ENCODE data around the gene STMN3. TPM values are rescaled to one million over a fixed set of nuclear protein-coding genes. Genes with fewer than 3 reads are reported as not detected.

The STMN3 gene
- total RNA-seq, 4 donors from 2014 or later, result 9.2 to 30.5 (median 20.9) TPM

- H3K27me3 ChIP-seq, result no peaks in the 10 kb centered on the region
- intact Hi-C loops (cut with DNase I; ENCODE audit: low total_unique reads), result no loop called here
- peaks cover 0 to 8% of the 10 kb centered on the region in 2 donors for H3K4me1 ChIP-seq
- no peaks in the 10 kb centered on the region for H3K36me3 ChIP-seq
- no peak for TF ChIP-seq CTCF (IDR thresholded peaks at IDR 0.05)
- TF ChIP-seq POLR2A (IDR thresholded peaks at IDR 0.05), result no peak
- peak; percentile 20 to 27 for DNase-seq
- H3K9me3 ChIP-seq, result no peaks in the 10 kb centered on the region
- no peak overlapping the region for H3K27ac ChIP-seq
- H3K4me3 ChIP-seq, result no peak overlapping the region
These were observed 44.2 kb upstream of the STMN3 start for GRCh38 chr20:63697357-63697867.

- no peaks in the 10 kb centered on the region for H3K27me3 ChIP-seq
- H3K4me3 ChIP-seq, result no peak within 1 kb of the TSS
- peaks cover 0 to 8% of the 10 kb centered on the region in 2 donors for H3K4me1 ChIP-seq
- TF ChIP-seq POLR2A (IDR thresholded peaks at IDR 0.05) (no peak), CTCF (IDR thresholded peaks at IDR 0.05) (no peak)
- H3K36me3 ChIP-seq, result no peaks in the 10 kb centered on the region
- H3K9me3 ChIP-seq, result no peaks in the 10 kb centered on the region
- no peak within 1 kb of the TSS for H3K27ac ChIP-seq
- intact Hi-C loops (cut with DNase I; ENCODE audit: low total_unique reads), result no loop called here
- peak in 1 of 2 donors; percentile 22 for DNase-seq
These were observed 43.6 kb upstream of the STMN3 start, which contains the start of gene TNFRSF6B for GRCh38 chr20:63696628-63697356. TNFRSF6B (plus strand) TSS chr20:63696652; CDS start chr20:63696768, 116 bp downstream.

GRCh38 chr20:63696306-63696627 lies 43.0 kb upstream of the STMN3 start:
- no peak overlapping the region for H3K4me3 ChIP-seq
- intact Hi-C loops (cut with DNase I; ENCODE audit: low total_unique reads), result no loop called here
- no peaks in the 10 kb centered on the region for H3K27me3 ChIP-seq
- no peak overlapping the region for H3K27ac ChIP-seq
- TF ChIP-seq POLR2A (IDR thresholded peaks at IDR 0.05) (no peak), CTCF (IDR thresholded peaks at IDR 0.05) (no peak)
- no peak for DNase-seq
- H3K4me1 ChIP-seq, result peaks cover 0 to 8% of the 10 kb centered on the region in 2 donors
- H3K9me3 ChIP-seq, result no peaks in the 10 kb centered on the region
- no peaks in the 10 kb centered on the region for H3K36me3 ChIP-seq

- Histone ChIP-seq H3K9me3 (no peaks in the 10 kb centered on the region), H3K4me1 (peaks cover 0 to 8% of the 10 kb centered on the region in 2 donors), H3K27me3 (no peaks in the 10 kb centered on the region), H3K36me3 (no peaks in the 10 kb centered on the region), H3K4me3 (no peak overlapping the region), H3K27ac (no peak overlapping the region)
- TF ChIP-seq POLR2A (IDR thresholded peaks at IDR 0.05), result no peak
- TF ChIP-seq CTCF (IDR thresholded peaks at IDR 0.05), result no peak
- intact Hi-C loops (cut with DNase I; ENCODE audit: low total_unique reads), result no loop called here
- DNase-seq, result peak; percentile 16 to 25
These were observed 42.4 kb upstream of the STMN3 start for GRCh38 chr20:63695424-63696305.

Measured in uterus (tissue), 4 donors.